ELR (cell line): ENCODE data around the gene ANKRD44.
A peak's percentile ranks its signal among the peaks of the same experiment; 100 is the strongest.
"Not testable (repeated sequence)": the region's sequence is repeated elsewhere in the genome, so short reads cannot be mapped to it uniquely, and the experiment has no call there.

Experiments used
- DNase-seq: peaks from one replicate; pipeline ENCODE4 v3.0.0-alpha.2; 2015; ENCODE audit warnings: low read depth

ANKRD44 gene

GRCh38 chr2:197310271-197310985 is at the start of gene ANKRD44:
Gene ANKRD44 (minus strand): TSS chr2:197310780. CDS start chr2:197310604, 176 bp downstream.
- peak; percentile 87 for DNase-seq

DNA sequence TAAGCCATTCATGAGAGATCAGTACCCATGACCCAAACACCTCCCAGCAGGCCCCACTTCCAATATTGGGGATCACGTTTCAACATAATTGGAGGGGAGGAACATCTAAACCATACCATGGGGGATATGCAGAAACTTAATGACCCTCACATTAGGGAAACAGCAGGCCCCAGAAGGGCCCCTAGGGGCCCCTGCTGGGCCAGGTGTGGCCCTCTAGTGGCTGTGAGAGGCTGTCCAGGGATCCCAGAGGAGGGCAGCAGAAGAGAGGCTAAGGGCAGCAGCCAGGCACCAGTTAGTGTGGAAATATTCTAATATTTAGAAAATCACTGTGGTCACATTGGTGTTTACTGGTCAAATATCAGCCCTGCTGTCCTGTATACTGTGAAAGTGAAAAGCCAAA is 49.3 kb upstream of the ANKRD44 start:
- DNase-seq, result no peak

DNA sequence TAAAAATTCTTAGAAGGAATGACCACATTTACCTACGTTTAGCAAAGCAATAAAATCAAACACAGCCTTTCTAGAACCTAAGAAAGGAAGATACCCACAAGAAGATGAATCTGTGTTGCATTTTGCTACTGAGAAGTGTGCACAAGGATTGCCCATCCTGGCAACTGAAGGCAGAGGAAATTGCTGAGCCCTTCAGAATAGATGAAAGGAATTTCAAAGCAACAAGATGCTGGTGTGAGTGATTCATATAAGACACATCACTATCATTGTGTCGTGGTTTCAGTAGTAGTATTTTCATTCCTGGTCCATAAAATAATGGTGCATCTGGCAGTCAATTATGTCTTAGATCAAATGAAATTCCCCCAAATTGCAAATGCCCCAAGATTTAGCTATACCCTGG is 48.4 kb upstream of the ANKRD44 start:
- DNase-seq, result peak; percentile 49

DNA sequence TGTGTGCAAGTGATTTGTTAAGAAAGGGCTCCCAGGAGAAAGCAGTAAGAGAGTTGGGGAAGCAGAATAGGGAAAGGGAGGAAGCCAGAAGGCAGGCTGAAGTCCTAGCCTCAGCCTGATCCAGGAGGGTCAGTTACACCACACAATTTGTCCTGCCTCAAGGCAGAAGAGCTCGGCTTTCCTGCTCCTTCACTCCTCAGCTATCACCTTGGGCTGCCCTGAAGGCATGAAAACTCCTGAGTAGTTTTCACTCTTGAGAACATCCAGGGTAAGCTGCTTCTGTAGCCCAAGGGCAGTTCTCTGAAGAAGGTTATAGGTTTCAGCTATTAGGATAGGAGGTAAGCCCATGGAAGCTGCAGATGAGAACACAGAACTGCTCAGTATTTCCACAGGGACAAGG is 47.4 kb upstream of the ANKRD44 start:
- DNase-seq, result no peak

DNA sequence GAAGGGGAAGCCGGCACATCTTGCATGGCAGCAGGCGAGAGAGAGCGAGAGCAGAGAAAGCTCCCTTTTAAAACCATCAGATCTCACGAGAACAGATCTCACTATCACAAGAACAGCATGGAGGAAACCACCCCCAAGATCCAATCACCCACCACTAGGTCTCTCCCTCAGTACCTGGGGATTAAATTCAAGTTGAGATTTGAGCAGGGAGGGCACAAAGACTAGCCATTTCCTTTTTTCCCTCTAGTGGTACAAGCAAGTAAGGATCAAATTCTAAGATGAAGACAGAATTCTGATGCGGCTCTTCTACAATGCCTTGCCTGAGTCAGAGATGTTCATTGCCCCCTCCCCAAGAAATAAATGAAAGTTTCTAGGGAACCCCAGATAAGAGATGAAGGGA is 45.6 kb upstream of the ANKRD44 start:
- peak; percentile 39 for DNase-seq

GRCh38 chr2:197354169-197354558 is 43.6 kb upstream of the ANKRD44 start:
- DNase-seq, result no peak

GRCh38 chr2:197353393-197354168 is 43.0 kb upstream of the ANKRD44 start:
- no peak for DNase-seq

DNA sequence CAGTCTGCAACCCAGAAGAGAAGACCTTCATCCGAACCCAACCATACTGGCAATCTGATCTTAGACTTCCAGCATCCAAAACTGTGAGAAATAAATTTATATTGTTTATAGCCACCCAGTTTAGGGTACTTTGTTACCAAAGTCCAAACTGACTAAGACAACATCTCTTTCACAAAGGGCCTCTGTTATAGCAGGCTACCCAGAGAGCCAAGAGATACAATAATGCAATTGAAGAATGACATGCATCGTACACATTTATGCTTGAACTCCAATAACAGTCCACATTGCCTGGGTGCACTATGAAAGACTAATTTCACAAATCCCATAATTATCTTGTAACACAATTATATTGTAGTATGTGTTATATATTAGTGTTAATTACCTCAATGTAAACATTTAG is 39.1 kb upstream of the ANKRD44 start:
- DNase-seq, result no peak

GRCh38 chr2:197348721-197349360 is 38.3 kb upstream of the ANKRD44 start:
- no peak for DNase-seq

- peak; percentile 47 for DNase-seq
Measured at GRCh38 chr2:197345846-197346370, 35.3 kb upstream of the ANKRD44 start.

- DNase-seq, result not testable (repeated sequence)
Measured at GRCh38 chr2:197343968-197344367, 33.4 kb upstream of the ANKRD44 start.

DNA sequence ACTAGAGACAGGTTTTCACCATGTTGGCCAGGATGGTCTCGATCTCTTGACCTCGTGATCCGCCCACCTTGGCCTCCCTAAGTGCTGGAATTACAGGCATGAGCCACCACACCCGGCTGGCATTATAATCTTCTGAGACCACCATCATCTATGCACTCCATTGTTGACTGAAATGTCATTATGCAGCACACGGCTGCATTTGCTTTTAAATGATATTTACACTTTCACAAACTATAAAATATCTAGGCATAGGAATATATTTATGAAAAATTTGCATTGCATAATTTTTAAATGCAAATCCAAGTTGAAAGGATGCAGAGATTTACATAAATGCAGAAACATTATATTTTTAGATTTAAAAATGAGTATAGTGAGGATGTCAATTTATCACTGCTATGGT is 30.0 kb upstream of the ANKRD44 start:
- no peak for DNase-seq

DNA sequence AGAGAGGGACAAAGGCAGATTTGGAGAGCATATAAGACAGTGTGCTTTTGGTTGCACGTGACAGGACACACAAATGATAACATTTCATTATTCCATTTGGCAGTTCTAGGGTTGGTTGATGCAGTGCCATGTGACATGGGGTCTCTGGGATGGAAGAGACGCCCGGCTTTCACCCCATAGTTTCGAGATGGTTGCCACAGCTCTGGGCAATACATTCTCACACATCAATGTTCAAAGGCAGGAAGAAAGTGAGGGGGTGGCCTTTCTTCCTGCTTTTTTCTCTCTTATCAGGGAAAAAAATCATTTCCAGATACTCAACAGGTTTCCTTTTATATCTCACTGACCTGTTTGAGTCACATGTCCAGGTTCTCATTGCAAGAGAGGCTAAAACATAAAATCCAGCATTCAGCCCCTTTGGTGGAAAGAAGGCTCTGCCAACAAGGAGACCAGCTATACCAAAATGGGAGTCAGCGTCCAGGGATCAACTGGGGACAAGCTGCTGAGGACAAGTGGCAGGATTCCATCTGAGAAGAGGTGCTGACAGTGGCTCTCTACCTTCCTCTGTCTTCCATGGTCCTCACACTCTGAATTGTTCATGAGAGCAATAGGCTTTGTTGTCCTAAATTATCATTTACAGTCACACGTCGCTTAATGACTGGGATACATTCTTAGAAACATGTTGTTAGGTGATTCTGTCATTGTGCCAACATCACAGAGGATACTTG is 29.1 kb upstream of the ANKRD44 start:
- no peak for DNase-seq

DNA sequence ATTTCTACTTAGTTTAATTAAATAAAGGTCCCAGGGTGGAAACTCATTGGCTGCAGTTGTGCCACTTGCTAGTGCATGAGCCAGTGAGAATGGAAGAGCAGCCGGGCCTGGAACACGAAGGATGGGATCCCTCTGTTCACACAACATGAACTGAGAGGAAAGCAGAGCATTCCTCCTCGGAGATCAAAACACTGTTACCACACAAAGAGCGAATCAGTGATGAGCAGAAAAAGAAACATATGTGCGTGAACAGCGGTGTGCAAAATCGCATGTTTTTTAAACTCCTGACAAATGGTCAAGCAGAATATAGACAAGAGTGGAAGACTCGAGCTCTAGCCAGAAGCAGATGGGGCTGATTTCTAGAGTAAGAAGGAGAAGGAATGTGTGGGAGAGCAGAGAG is 28.4 kb upstream of the ANKRD44 start:
- DNase-seq, result no peak

- peak; percentile 30 for DNase-seq
Measured at GRCh38 chr2:197332641-197333040, 22.1 kb upstream of the ANKRD44 start.

GRCh38 chr2:197328461-197328860 is 17.9 kb upstream of the ANKRD44 start:
- no peak for DNase-seq

- DNase-seq, result no peak
Measured at GRCh38 chr2:197327472-197328098, 17.0 kb upstream of the ANKRD44 start.

DNA sequence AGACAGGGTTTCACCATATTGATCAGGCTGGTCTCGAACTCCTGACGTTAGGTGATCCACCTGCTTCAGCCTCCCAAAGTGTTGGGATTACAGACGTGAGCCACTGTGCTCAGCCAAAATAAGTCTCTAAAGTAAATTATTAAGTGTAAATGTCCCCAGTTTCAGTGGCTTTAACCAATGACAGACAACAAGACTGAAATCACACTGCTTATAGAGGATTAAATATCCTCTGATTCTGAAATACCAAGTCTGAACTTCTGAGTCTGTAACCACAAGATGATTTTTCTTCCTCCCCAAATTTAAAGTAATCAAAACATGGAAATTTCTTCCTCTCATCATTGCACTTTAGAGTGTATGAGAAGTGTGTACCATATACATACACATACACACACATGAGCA is 16.5 kb upstream of the ANKRD44 start:
- no peak for DNase-seq

- no peak for DNase-seq
Measured at GRCh38 chr2:197324801-197325200, 14.2 kb upstream of the ANKRD44 start.

GRCh38 chr2:197322724-197323720 is 12.4 kb upstream of the ANKRD44 start:
- DNase-seq, result no peak
